HEK293 (cell line): ENCODE data around the gene ZC3H12C.

Source experiments
- TCF7L2 ChIP-seq: IDR thresholded peaks from 2 replicates; pipeline ENCODE4 v1.6.1; 2011; ENCODE audit warnings: low read depth, mild to moderate bottlenecking, inconsistent platforms, low read length, moderate library complexity, borderline replicate concordance
- YY1 ChIP-seq: fragments of 450-650 bp; formaldehyde crosslinking; IDR thresholded peaks from 2 replicates; pipeline ENCODE4 v1.5.1; 2018; ENCODE audit warnings: missing biosample characterization, missing genetic modification characterization
- ZBTB21 ChIP-seq: fragments of 450-650 bp; formaldehyde crosslinking; IDR thresholded peaks from 2 replicates; pipeline ENCODE4 v1.5.1; 2017; ENCODE audit warnings: missing biosample characterization, missing genetic modification characterization
- ZBTB49 ChIP-seq: fragments of 450-650 bp; formaldehyde crosslinking; IDR thresholded peaks from 2 replicates; pipeline ENCODE4 v1.5.1; 2016; ENCODE audit warnings: missing biosample characterization, missing genetic modification characterization, low read depth
- ZFP37 ChIP-seq: fragments of 450-650 bp; formaldehyde crosslinking; IDR thresholded peaks from 2 replicates; pipeline ENCODE4 v1.5.1; 2016; ENCODE audit warnings: missing biosample characterization, missing genetic modification characterization
- ZNF138 ChIP-seq: fragments of 450-650 bp; formaldehyde crosslinking; IDR thresholded peaks from 2 replicates; pipeline ENCODE4 v1.5.1; 2016; ENCODE audit warnings: missing biosample characterization, missing genetic modification characterization, borderline replicate concordance
- ZNF174 ChIP-seq: fragments of 450-650 bp; formaldehyde crosslinking; IDR thresholded peaks from 2 replicates; pipeline ENCODE4 v1.5.0; 2017; ENCODE audit warnings: missing biosample characterization, mild to moderate bottlenecking, missing genetic modification characterization
- ZNF423 ChIP-seq: fragments of 450-650 bp; formaldehyde crosslinking; IDR thresholded peaks from 2 replicates; pipeline ENCODE4 v1.5.1; 2016; ENCODE audit warnings: missing biosample characterization, missing genetic modification characterization
- ZNF677 ChIP-seq: fragments of 450-650 bp; IDR thresholded peaks from 2 replicates; pipeline ENCODE4 v1.5.0; 2018; ENCODE audit warnings: missing biosample characterization, mild to moderate bottlenecking, missing genetic modification characterization, moderate library complexity
- ZSCAN4 ChIP-seq: fragments of 450-650 bp; formaldehyde crosslinking; IDR thresholded peaks from 2 replicates; pipeline ENCODE4 v1.5.1; 2017; ENCODE audit warnings: missing biosample characterization, missing genetic modification characterization
- TF ChIP-seq, protein P1 (sequence below): fragments of 450-650 bp; formaldehyde crosslinking; IDR thresholded peaks from 2 replicates; pipeline ENCODE4 v1.5.1; 2016; ENCODE audit warnings: missing biosample characterization, missing genetic modification characterization
- TF ChIP-seq, protein P2 (sequence below): IDR thresholded peaks from 2 replicates; pipeline ENCODE4 v1.6.1; 2011; ENCODE audit warnings: mild to moderate bottlenecking, low read depth, low read length, borderline replicate concordance

DNA sequence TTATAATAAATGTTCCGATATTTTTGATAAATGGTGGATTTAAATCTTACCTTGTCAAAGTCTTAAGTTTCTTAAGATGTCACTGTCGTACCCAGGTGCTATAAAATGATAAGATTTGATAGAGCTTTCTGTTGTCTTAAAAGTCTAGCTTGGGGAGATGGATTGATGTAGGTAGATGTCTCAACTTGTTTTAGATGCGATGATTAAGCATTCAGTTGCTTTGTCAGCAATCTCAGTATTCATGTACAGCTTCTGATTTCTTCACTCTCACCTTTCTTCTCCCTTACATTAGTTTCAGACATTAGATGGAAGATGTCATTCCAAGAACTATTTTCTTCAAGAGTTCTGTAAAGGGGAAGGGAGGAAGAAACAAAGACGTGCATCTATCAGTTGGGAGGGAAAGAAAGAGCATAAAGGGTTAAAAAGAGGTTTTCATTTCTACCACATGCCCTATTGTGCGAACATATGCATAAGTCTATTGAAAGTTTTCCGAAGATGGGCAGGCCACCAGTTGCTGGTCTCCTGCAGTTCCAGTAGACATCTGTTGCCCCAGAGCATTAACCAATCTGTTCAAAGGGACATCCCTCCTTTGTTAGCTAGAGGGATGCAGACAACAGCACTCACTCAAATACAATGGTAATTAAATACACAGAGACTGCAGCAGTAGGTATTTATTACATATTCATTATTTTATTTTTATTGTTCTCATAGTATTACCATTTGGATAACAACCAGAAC, 38.4 kb downstream of the ZC3H12C start:
- TF ChIP-seq, protein P1, sequence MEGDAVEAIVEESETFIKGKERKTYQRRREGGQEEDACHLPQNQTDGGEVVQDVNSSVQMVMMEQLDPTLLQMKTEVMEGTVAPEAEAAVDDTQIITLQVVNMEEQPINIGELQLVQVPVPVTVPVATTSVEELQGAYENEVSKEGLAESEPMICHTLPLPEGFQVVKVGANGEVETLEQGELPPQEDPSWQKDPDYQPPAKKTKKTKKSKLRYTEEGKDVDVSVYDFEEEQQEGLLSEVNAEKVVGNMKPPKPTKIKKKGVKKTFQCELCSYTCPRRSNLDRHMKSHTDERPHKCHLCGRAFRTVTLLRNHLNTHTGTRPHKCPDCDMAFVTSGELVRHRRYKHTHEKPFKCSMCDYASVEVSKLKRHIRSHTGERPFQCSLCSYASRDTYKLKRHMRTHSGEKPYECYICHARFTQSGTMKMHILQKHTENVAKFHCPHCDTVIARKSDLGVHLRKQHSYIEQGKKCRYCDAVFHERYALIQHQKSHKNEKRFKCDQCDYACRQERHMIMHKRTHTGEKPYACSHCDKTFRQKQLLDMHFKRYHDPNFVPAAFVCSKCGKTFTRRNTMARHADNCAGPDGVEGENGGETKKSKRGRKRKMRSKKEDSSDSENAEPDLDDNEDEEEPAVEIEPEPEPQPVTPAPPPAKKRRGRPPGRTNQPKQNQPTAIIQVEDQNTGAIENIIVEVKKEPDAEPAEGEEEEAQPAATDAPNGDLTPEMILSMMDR (tag by site-specific recombination): no peak
- TF ChIP-seq ZSCAN4 (tag by site-specific recombination) (no peak), ZNF138 (no peak), ZBTB49 (tag by site-specific recombination) (no peak), ZFP37 (tag by site-specific recombination) (no peak), YY1 (no peak), ZNF174 (tag by site-specific recombination) (no peak), TCF7L2 (no peak), ZBTB21 (no peak), ZNF423 (tag by site-specific recombination) (no peak), ZNF677 (tag by site-specific recombination) (no peak)
- TF ChIP-seq, protein P2, sequence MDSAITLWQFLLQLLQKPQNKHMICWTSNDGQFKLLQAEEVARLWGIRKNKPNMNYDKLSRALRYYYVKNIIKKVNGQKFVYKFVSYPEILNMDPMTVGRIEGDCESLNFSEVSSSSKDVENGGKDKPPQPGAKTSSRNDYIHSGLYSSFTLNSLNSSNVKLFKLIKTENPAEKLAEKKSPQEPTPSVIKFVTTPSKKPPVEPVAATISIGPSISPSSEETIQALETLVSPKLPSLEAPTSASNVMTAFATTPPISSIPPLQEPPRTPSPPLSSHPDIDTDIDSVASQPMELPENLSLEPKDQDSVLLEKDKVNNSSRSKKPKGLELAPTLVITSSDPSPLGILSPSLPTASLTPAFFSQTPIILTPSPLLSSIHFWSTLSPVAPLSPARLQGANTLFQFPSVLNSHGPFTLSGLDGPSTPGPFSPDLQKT: no peak
